GM12878 (cell line): Measurements from ENCODE around the gene SYTL2. TPM values are rescaled to one million over a fixed set of nuclear protein-coding genes. Genes with fewer than 3 reads are reported as not detected.

ENCODE experiments used
- ATAC-seq: fragments of 200-7000 bp; cut with Tn5 transposase; 3 replicates; pipeline ENCODE4 v1.9.1; 2020; ENCODE audit warnings: mild to moderate bottlenecking, moderate library complexity
- BruUV-seq: library from RNA; stranded (reverse); fragments of 400-500 nt; replicated peaks from 2 replicates; lab custom pipeline; 2021; lab: Mats Ljungman, UMichigan
- CTCF ChIA-PET: fragments of 300-600 bp; sonication (Branson Sonifier 250); formaldehyde crosslinking; extraction: SDS; loops from one replicate; lab custom pipeline; 2021; ENCODE audit warnings: inconsistent platforms; lab: Yijun Ruan, JAX
- POLR2A ChIA-PET: fragments of 350-600 bp; formaldehyde crosslinking; extraction: SDS; loops from one replicate; lab custom pipeline; 2021; ENCODE audit warnings: inconsistent platforms; lab: Charles Lee
- RAD21 ChIA-PET: fragments of 300-600 bp; sonication (Branson Sonifier 250); formaldehyde crosslinking; loops from one replicate; lab custom pipeline; 2023; ENCODE audit warnings: antibody characterized with exemption; ENCODE audit not compliant: unreplicated experiment; lab: Charles Lee
- SMC1A ChIA-PET: fragments of 300-600 bp; sonication (Branson Sonifier 250); formaldehyde crosslinking; loops from one replicate; lab custom pipeline; 2023; ENCODE audit not compliant: unreplicated experiment, uncharacterized antibody; lab: Charles Lee
- DNase-seq: peaks from one replicate; pipeline ENCODE4 v3.0.0-alpha.2; 2011; ENCODE audit warnings: low read depth, low spot score
- FAIRE-seq: peaks from 3 replicates; lab custom pipeline; 2011; peaks lifted over from hg19 to GRCh38; lab: Jason Lieb, UNC
- H2AFZ ChIP-seq: 2 replicates; pipeline ENCODE4 v1.6.0; 2011; ENCODE audit warnings: low read depth, low read length, control low read depth; ENCODE audit not compliant: control insufficient read depth
- H3K27ac ChIP-seq: 2 replicates; pipeline ENCODE4 v1.5.1; 2011; ENCODE audit warnings: control low read depth; ENCODE audit not compliant: control insufficient read depth, insufficient read depth
- H3K27me3 ChIP-seq, 2 experiments: replicated peaks in 1 of 2; 2 replicates each; pipeline versions ENCODE4 v1.6.0 to v1.6.1; 2011; ENCODE audit warnings: low read length in 1 of 2; ENCODE audit not compliant: control insufficient read depth in 2 of 2, insufficient read depth in 2 of 2
- H3K36me3 ChIP-seq, 2 experiments: 2 replicates each; pipeline ENCODE4 v1.5.1; 2011; ENCODE audit warnings: low read length in 1 of 2; ENCODE audit not compliant: control insufficient read depth in 2 of 2, insufficient read depth in 2 of 2
- H3K4me1 ChIP-seq: 2 replicates; pipeline ENCODE4 v1.6.1; 2011; ENCODE audit warnings: mild to moderate bottlenecking, low read length, moderate library complexity, mixed read lengths; ENCODE audit not compliant: control insufficient read depth, insufficient read depth
- H3K4me2 ChIP-seq: 2 replicates; pipeline ENCODE4 v1.6.0; 2011; ENCODE audit warnings: control low read depth; ENCODE audit not compliant: control insufficient read depth, insufficient read depth
- H3K4me3 ChIP-seq: fragments of 200-600 bp; sonication (generic); 2 replicates; pipeline ENCODE4 v1.5.1; 2016
- H3K79me2 ChIP-seq: 2 replicates; pipeline ENCODE4 v1.6.0; 2011; ENCODE audit warnings: low read length; ENCODE audit not compliant: control insufficient read depth, insufficient read depth
- H3K9ac ChIP-seq: 2 replicates; pipeline ENCODE4 v1.8.0; 2011; ENCODE audit warnings: low read length, control low read depth, mixed read lengths; ENCODE audit not compliant: control insufficient read depth, insufficient read depth
- H3K9me3 ChIP-seq: replicated peaks from 3 replicates; pipeline ENCODE4 v1.5.1; 2011; ENCODE audit warnings: mild to moderate bottlenecking, low read length; ENCODE audit not compliant: control insufficient read depth, insufficient read depth
- H4K20me1 ChIP-seq: 2 replicates; pipeline ENCODE4 v1.6.0; 2011; ENCODE audit not compliant: control insufficient read depth, insufficient read depth
- CREB1 ChIP-seq: IDR thresholded peaks from 2 replicates; pipeline ENCODE4 v1.6.1; 2012; ENCODE audit warnings: low read depth, mild to moderate bottlenecking, inconsistent platforms
- FOXK2 ChIP-seq: fragments of 450-650 bp; IDR thresholded peaks from 2 replicates; pipeline ENCODE4 v1.6.1; 2017; ENCODE audit warnings: mild to moderate bottlenecking, moderate library complexity
- HCFC1 ChIP-seq: fragments of 150-350 bp; IDR thresholded peaks from 2 replicates; pipeline ENCODE4 v1.6.1; 2014; ENCODE audit warnings: low read length
- MYB ChIP-seq: fragments of 150-350 bp; IDR thresholded peaks from 2 replicates; pipeline ENCODE4 v1.6.1; 2014; ENCODE audit warnings: mild to moderate bottlenecking, low read depth, low read length, borderline replicate concordance
- POLR2A ChIP-seq: IDR thresholded peaks from 2 replicates; pipeline ENCODE4 v1.6.1; 2011; ENCODE audit warnings: low read depth, mild to moderate bottlenecking, low read length
- ZSCAN29 ChIP-seq: fragments of 450-650 bp; IDR thresholded peaks from 2 replicates; pipeline ENCODE4 v1.6.1; 2017; ENCODE audit warnings: mild to moderate bottlenecking, moderate library complexity
- WGBS: methylation state at CpG from one replicate; pipeline ENCODE4 v1.1.6; 2016; ENCODE audit warnings: low lambda C conversion rate; ENCODE audit not compliant: insufficient replicate concordance, insufficient coverage; ENCODE audit errors: missing lambda C conversion rate; 5-methylcytosine and 5-hydroxymethylcytosine counted together
- in situ Hi-C: fragments of 300-500 bp; cut with MboI; formaldehyde crosslinking; loops from 9 replicates; pipeline ENCODE4 v1.14.3; 2018; ENCODE audit warnings: mixed read lengths
- intact Hi-C: fragments of 100-400 bp; cut with micrococcal nuclease; formaldehyde crosslinking; loops from one replicate; pipeline ENCODE4 v1.14.2; 2022; ENCODE audit not compliant: unreplicated experiment
- polyA plus RNA-seq, 11 experiments: library from polyadenylated mRNA; depleted of rRNA in 4 of 11; unstranded in 6 of 11; stranded (reverse) in 5 of 11; fragments of >200 nt; fragmentation: Nextera tagmentation in 4 of 11; fragmentation: Illumina TruSeq in 1 of 11; extraction: Ambion mirVana in 4 of 11; extraction: Trizol in 1 of 11; gene quantifications; 1 replicate in 1 of 11; 2 replicates in 10 of 11; pipeline versions ENCODE4 v1.2.1 to v1.2.3, GENCODE V29; 2011 to 2016; ENCODE audit warnings: inconsistent platforms in 2 of 11, missing spikeins in 2 of 11, low read depth in 1 of 11
- total RNA-seq, 4 experiments: library from RNA; depleted of rRNA in 3 of 4; stranded (reverse); fragments of >200 nt in 3 of 4; fragmentation: Illumina TruSeq in 1 of 4; extraction: Trizol in 1 of 4; gene quantifications; 2 replicates each; pipeline versions ENCODE4 v1.2.1 to v1.2.3, GENCODE V29; 2013 to 2021
- TF ChIP-seq, protein P1 (sequence below): fragments of 450-650 bp; IDR thresholded peaks from 2 replicates; pipeline ENCODE4 v1.6.1; 2017; ENCODE audit warnings: borderline replicate concordance
- TF ChIP-seq, protein P2 (sequence below): fragments of 450-650 bp; conservative IDR thresholded peaks from 2 replicates; pipeline ENCODE4 v1.6.1; 2017; ENCODE audit warnings: mild to moderate bottlenecking, moderate library complexity

SYTL2 gene
- total and polyA plus RNA-seq, 10 of the 15 experiments (the other 5 are each of a cell fraction or from before 2014, with no cell fraction given): 0.02 to 1.4 (median 0.31) TPM; not detected in 2

DNA sequence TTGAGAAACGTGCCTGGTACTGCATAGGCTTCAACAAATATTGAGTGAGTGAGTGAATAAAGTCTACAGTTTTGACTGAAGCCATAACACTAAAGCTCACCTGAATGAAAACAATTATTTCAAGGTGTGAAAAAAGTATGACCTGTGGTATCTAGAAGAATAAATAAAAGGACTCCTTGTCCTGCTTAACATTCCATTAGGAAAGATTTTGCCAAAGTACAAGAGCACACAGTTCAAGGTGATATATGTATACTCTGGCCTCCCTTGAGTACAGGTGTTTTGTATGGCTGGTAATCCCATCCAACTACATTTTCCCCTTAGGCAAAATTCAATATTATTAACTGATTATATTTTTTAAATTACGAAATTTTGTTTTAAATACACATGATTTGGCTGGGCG, 144.3 kb downstream of the SYTL2 start:
- Histone ChIP-seq H2AFZ (peak overlapping the region; percentile 99; the same call in 1 of the 2 replicates), H3K9me3 (no peaks in the 10 kb centered on the region), H3K4me1 (no peaks in the 10 kb centered on the region), H3K27me3 (no peaks in the 10 kb centered on the region), H3K79me2 (peaks cover 35% of the 10 kb centered on the region), H3K27ac (no peak overlapping the region), H3K9ac (no peak overlapping the region), H3K4me2 (no peak overlapping the region), H4K20me1 (peaks cover 10% of the 10 kb centered on the region; the same call in 1 of the 2 replicates), H3K36me3 (peaks cover 0 to 8% of the 10 kb centered on the region in 2 experiments; a peak in 1 of 4 replicates), H3K4me3 (no peak overlapping the region)
- in situ Hi-C loops (no loop called here), intact Hi-C loops (loop anchor here (10.0 kb wide), 1 partner anchor 628 kb away; no protein-coding TSS in a partner anchor)
- SMC1A ChIA-PET: interaction anchor here (0.8 to 2.3 kb wide), 3 partner anchors 13 to 44 kb away, joined by 3 to 6 read pairs (median 3); partner anchors contain the start of genes DLG2 and TMEM126B
- RAD21 ChIA-PET: no interaction called here
- DNase-seq: no peak
- FAIRE-seq: no peak
- CTCF ChIA-PET: interaction anchor here (1.0 to 4.0 kb wide), 2 partner anchors 18 to 19 kb away, joined by 3 to 21 read pairs; partner anchors contain the start of gene TMEM126A
- WGBS: 73% methylated on average over 3 of the region's 3 CpGs
- POLR2A ChIA-PET: no interaction called here
- BruUV-seq: no TSS peak
- TF ChIP-seq HCFC1 (no peak), FOXK2 (no peak), ZSCAN29 (no peak), CREB1 (no peak), POLR2A (no peak), MYB (no peak)
- TF ChIP-seq, protein P1, sequence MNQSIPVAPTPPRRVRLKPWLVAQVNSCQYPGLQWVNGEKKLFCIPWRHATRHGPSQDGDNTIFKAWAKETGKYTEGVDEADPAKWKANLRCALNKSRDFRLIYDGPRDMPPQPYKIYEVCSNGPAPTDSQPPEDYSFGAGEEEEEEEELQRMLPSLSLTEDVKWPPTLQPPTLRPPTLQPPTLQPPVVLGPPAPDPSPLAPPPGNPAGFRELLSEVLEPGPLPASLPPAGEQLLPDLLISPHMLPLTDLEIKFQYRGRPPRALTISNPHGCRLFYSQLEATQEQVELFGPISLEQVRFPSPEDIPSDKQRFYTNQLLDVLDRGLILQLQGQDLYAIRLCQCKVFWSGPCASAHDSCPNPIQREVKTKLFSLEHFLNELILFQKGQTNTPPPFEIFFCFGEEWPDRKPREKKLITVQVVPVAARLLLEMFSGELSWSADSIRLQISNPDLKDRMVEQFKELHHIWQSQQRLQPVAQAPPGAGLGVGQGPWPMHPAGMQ: no peak
- TF ChIP-seq, protein P2, sequence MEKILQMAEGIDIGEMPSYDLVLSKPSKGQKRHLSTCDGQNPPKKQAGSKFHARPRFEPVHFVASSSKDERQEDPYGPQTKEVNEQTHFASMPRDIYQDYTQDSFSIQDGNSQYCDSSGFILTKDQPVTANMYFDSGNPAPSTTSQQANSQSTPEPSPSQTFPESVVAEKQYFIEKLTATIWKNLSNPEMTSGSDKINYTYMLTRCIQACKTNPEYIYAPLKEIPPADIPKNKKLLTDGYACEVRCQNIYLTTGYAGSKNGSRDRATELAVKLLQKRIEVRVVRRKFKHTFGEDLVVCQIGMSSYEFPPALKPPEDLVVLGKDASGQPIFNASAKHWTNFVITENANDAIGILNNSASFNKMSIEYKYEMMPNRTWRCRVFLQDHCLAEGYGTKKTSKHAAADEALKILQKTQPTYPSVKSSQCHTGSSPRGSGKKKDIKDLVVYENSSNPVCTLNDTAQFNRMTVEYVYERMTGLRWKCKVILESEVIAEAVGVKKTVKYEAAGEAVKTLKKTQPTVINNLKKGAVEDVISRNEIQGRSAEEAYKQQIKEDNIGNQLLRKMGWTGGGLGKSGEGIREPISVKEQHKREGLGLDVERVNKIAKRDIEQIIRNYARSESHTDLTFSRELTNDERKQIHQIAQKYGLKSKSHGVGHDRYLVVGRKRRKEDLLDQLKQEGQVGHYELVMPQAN: no peak
- ATAC-seq: no peak
